ENCODE measurements around the gene GNG11.

GRCh38 chr7:93960986-93961385 lies 39.5 kb downstream of the GNG11 start:
- TF ChIP-seq, protein P1, sequence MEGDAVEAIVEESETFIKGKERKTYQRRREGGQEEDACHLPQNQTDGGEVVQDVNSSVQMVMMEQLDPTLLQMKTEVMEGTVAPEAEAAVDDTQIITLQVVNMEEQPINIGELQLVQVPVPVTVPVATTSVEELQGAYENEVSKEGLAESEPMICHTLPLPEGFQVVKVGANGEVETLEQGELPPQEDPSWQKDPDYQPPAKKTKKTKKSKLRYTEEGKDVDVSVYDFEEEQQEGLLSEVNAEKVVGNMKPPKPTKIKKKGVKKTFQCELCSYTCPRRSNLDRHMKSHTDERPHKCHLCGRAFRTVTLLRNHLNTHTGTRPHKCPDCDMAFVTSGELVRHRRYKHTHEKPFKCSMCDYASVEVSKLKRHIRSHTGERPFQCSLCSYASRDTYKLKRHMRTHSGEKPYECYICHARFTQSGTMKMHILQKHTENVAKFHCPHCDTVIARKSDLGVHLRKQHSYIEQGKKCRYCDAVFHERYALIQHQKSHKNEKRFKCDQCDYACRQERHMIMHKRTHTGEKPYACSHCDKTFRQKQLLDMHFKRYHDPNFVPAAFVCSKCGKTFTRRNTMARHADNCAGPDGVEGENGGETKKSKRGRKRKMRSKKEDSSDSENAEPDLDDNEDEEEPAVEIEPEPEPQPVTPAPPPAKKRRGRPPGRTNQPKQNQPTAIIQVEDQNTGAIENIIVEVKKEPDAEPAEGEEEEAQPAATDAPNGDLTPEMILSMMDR (conservative IDR thresholded peaks at IDR 0.05 in 1 of 2, IDR thresholded peaks at IDR 0.05 in 1 of 2; ENCODE audit: extremely low read depth in 1 of 2, insufficient read depth in 1 of 2, low read depth in 1 of 2, low read length in 2 of 2), result no peak
- TF ChIP-seq EZH2 (IDR thresholded peaks at IDR 0.05; ENCODE audit: borderline replicate concordance, low read length), result no peak
